GM11168 (cell line): ENCODE results near the gene TRIP13.

Experiments used
- in situ Hi-C: fragments of 300-500 bp; cut with MboI; formaldehyde crosslinking; loops from one replicate; pipeline ENCODE4 v1.12.0; 2022; ENCODE audit warnings: low sequenced_read_pairs; ENCODE audit not compliant: unreplicated experiment

The TRIP13 gene

GRCh38 chr5:933251-933861 is 40.7 kb downstream of the TRIP13 start:
- in situ Hi-C loops, result loop anchor here (25.0 kb wide), 1 partner anchor 204 kb away; no protein-coding TSS in a partner anchor

- in situ Hi-C loops, result loop anchor here (25.0 kb wide), 1 partner anchor 203 kb away; no protein-coding TSS in a partner anchor
Observed at GRCh38 chr5:933951-934350, 41.3 kb downstream of the TRIP13 start.

DNA sequence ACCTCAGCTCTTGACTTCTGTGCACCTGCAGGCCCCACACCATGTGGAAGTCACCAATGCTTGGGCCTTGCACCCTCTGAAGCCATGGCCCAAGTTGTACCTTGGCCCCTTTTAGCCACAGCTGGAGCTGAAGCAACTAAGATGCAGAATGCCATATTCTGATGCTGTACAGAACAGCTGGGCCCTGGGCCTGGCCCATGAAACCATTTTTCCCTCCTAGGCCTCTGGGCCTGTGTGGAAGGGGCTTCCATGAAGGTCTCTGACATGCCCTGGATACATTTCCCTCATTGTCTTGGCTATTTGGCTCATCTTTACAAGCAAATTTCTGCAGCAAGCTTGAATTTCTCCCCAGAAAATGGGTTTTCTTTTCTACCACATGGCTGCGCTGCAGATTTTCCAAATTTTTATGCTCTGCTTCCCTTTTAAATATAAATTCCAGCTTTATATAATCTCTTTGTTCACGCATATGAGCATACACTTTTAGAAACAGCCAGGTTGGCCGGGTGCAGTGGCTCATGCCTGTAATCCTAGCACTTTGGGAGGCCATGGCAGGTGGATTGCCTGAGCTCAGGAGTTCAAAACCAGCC is 41.8 kb downstream of the TRIP13 start:
- in situ Hi-C loops, result loop anchor here (25.0 kb wide), 1 partner anchor 203 kb away; no protein-coding TSS in a partner anchor

DNA sequence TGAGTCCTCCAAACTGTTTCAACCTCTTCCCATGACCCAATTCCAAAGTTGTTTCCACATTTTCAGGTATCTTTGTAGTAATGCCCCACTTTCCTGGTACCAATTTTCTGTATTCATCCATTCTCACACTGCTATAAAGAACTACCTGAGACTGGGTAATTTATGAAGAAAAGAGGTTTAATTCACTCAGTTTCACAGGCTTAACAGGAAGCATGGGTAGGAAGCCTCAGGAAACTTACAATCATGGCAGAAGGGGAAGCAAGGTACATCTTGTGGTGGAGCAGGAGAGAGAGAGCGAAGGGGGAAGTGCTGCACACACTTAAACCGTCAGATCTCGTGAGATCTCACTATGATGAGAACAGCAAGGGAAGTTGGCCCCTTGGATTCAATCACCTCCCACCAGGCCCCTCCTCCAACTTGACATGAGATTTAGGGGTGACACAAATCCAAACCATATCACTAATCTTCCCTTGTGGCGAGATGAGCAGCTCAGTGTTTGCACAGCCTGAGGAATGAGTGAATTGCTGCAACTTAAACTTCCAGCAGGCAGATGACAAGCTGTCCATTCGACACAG is 42.9 kb downstream of the TRIP13 start:
- in situ Hi-C loops, result loop anchor here (25.0 kb wide), 1 partner anchor 202 kb away; no protein-coding TSS in a partner anchor

GRCh38 chr5:936149-937144 is 43.8 kb downstream of the TRIP13 start:
- in situ Hi-C loops, result loop anchor here (25.0 kb wide), 1 partner anchor 201 kb away; no protein-coding TSS in a partner anchor

DNA sequence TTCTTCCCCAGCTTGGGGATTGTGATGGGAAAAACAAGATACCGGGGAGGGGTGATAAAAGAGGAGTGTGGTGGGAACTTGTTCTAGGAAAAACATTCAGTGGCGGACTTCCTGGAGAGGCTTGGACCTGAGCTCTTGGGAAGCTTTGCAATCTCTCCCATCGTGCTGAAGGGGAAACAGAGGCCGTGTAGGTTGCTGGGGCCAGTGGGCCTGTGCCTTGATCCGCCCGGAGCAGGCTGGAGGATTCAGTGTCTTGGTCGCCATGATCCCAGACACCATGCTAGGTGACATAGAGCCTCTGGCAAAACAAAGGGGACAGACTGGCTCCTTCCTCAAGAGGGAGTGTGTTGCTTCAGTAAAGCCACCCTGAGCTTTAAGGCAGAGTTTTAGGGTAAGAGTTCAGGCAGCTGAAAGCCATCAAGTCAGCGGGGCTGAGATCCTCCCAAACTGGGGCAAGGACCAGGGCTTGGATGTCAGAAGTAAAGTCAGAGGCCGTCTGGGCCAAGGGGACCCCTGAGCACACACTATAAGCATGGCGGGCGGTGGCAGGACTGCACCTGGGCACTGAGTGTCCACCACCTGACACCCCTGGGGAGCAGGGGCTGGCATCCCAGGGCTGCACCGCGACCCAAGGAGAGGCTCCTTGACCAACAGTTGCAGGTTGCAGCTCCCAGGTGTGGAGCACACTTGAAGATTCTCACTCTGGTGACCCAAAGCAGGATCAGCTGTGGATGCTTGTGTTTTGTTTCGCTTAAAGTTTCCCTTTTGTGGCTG is 44.7 kb downstream of the TRIP13 start:
- in situ Hi-C loops, result loop anchor here (25.0 kb wide), 1 partner anchor 200 kb away; no protein-coding TSS in a partner anchor

- in situ Hi-C loops, result loop anchor here (25.0 kb wide), 1 partner anchor 198 kb away; no protein-coding TSS in a partner anchor
Observed at GRCh38 chr5:939368-939767, 46.7 kb downstream of the TRIP13 start.

GRCh38 chr5:940741-941140 is 48.1 kb downstream of the TRIP13 start:
- in situ Hi-C loops, result loop anchor here (25.0 kb wide), 1 partner anchor 197 kb away; no protein-coding TSS in a partner anchor

GRCh38 chr5:943201-943917 is 50.7 kb downstream of the TRIP13 start:
- in situ Hi-C loops, result loop anchor here (25.0 kb wide), 1 partner anchor 194 kb away; no protein-coding TSS in a partner anchor

DNA sequence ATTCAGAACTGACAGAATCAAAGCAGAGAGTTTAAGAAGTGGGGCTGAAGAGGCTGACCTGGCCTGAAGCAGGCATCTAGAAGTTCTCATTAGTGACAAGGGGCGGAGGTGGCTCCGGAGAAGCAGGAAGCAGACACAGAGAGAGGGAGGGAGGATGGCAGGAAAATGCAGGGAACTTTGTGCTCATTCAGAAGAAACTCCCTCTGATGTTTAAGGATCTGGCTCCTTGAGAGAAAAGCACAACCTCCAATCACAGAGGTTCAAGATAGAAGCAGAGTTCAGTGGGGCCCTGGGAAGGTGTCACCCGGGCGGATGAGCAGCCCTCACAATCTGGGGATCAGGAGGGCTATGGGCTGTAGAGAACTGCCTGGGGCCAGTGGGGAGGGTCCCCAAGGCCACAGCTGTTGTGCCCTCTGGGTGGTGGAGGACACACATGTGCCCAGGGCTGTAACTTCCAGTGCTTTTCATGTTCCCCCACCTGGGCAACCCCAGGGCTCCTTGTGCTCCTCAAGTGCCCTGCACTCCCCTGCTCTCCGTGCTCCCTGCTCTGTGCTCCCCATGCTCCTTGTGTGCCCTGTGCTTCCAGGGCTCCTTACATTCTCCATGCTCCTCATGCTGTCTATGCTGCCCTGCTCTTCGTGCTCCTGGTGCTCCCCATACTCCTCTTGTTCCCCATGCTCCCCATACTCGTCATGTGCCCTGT is 51.4 kb downstream of the TRIP13 start:
- in situ Hi-C loops, result loop anchor here (25.0 kb wide), 1 partner anchor 193 kb away; no protein-coding TSS in a partner anchor

GRCh38 chr5:944621-944927 is 51.9 kb downstream of the TRIP13 start:
- in situ Hi-C loops, result loop anchor here (25.0 kb wide), 1 partner anchor 193 kb away; no protein-coding TSS in a partner anchor

DNA sequence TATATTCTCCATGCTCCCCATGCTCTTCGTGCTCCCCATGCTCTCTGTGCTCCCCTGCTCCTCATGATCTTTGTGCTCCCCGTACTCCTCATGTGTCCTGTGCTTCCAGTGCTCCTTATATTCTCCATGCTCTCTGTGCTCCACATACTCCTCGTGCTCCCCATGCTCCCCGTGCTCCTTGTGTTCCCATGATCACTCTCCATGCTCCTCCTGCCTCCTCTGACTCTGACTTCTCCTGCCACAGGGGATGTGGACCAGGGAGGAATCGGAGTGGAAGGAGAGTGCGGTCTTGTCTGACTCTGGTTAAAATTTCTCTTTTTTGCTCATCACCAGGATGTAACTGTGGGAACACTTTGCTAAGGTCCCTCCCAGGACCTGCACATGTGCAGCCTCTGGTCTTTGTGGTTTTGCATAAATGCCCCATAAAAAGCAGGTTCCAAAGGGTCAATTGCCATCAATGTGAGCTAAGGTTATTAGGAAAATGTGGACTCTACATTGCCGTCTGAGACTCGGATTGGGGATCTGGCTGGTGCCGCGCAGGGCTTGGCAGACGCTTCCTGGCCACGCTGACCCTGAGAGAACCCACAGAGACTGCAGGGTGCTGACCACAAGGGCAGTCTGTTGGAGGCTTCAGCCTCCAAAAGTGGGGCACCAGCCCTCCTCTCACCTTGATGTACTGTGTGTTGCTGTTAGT is 52.5 kb downstream of the TRIP13 start:
- in situ Hi-C loops, result loop anchor here (25.0 kb wide), 1 partner anchor 192 kb away; no protein-coding TSS in a partner anchor

- in situ Hi-C loops, result loop anchor here (25.0 kb wide), 1 partner anchor 191 kb away; no protein-coding TSS in a partner anchor
Observed at GRCh38 chr5:945691-946551, 53.2 kb downstream of the TRIP13 start.

GRCh38 chr5:946720-947625 is 54.3 kb downstream of the TRIP13 start:
- in situ Hi-C loops, result loop anchor here (25.0 kb wide), 1 partner anchor 190 kb away; no protein-coding TSS in a partner anchor
